Measurements from ENCODE around the gene DDX39B. TPM values are rescaled to one million over a fixed set of nuclear protein-coding genes. Genes with fewer than 3 reads are reported as not detected.

Gene DDX39B
- total RNA-seq, 1 donor from 2014 or later: 294 TPM

DNA sequence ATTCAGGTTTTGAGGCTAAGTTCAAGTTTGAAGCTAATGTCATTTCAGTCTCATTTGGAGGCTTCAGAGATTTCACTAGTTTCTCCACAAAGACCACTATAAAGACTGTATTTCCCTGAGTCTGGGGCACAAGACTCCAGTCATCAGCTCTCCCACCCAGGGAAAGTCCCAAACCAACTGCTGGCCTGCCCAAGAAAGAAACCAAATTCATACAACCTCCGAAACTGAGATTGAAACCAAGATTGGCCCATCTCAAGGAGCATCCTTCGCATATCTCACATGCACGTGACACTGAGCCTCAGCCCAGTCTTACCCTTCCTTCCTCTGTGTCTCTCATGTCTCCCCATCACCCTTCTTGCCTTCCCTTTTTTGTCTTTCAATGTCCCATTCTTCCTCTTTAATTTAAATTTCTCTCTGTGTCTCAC is 26.7 kb upstream of the DDX39B start:
- no peak overlapping the region for H3K4me3 ChIP-seq (ENCODE audit: insufficient read depth, low read depth, low read length)
- no peaks in the 10 kb centered on the region for H4K20me1 ChIP-seq (ENCODE audit: insufficient read depth, low read length)
- no peak overlapping the region for H3K27ac ChIP-seq (ENCODE audit: low read depth, low read length)
- no peaks in the 10 kb centered on the region for H3K36me3 ChIP-seq (ENCODE audit: insufficient read depth, low read length)
- no peaks in the 10 kb centered on the region for H3K27me3 ChIP-seq (ENCODE audit: insufficient read depth, low read length)
- H3K79me2 ChIP-seq (ENCODE audit: insufficient read depth, low read length): no peaks in the 10 kb centered on the region
- no peaks in the 10 kb centered on the region for H3K9me3 ChIP-seq (ENCODE audit: insufficient read depth, low read depth, low read length)
- peaks cover 2% of the 10 kb centered on the region for H3K36me3 Mint-ChIP-seq (ENCODE audit: low read depth, unreplicated experiment)
- no peaks in the 10 kb centered on the region for H3K4me1 ChIP-seq (ENCODE audit: insufficient read depth, low read length)
- H3K9ac ChIP-seq (ENCODE audit: low read length): no peak overlapping the region
- TF ChIP-seq, protein P1, sequence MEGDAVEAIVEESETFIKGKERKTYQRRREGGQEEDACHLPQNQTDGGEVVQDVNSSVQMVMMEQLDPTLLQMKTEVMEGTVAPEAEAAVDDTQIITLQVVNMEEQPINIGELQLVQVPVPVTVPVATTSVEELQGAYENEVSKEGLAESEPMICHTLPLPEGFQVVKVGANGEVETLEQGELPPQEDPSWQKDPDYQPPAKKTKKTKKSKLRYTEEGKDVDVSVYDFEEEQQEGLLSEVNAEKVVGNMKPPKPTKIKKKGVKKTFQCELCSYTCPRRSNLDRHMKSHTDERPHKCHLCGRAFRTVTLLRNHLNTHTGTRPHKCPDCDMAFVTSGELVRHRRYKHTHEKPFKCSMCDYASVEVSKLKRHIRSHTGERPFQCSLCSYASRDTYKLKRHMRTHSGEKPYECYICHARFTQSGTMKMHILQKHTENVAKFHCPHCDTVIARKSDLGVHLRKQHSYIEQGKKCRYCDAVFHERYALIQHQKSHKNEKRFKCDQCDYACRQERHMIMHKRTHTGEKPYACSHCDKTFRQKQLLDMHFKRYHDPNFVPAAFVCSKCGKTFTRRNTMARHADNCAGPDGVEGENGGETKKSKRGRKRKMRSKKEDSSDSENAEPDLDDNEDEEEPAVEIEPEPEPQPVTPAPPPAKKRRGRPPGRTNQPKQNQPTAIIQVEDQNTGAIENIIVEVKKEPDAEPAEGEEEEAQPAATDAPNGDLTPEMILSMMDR (IDR thresholded peaks at IDR 0.05; ENCODE audit: insufficient read depth, low read depth, low read length): no peak
- TF ChIP-seq EZH2 (IDR thresholded peaks at IDR 0.05; ENCODE audit: insufficient read depth, low read length): no peak
- no peak for FAIRE-seq
- peaks cover 15% of the 10 kb centered on the region for H3K27me3 Mint-ChIP-seq (ENCODE audit: low read depth, unreplicated experiment)
- H2AFZ ChIP-seq (ENCODE audit: low read depth, low read length): no peak overlapping the region
- no peak for DNase-seq (ENCODE audit: low read depth)
- H3K4me1 Mint-ChIP-seq (ENCODE audit: low read depth, unreplicated experiment): peaks cover 9% of the 10 kb centered on the region
- no peak overlapping the region for H3K4me3 Mint-ChIP-seq (ENCODE audit: unreplicated experiment)
- H3K27ac Mint-ChIP-seq (ENCODE audit: unreplicated experiment): no peak overlapping the region
- H3K9me3 Mint-ChIP-seq (ENCODE audit: unreplicated experiment): no peaks in the 10 kb centered on the region
- no peak overlapping the region for H3K4me2 ChIP-seq (ENCODE audit: low read length)

DNA sequence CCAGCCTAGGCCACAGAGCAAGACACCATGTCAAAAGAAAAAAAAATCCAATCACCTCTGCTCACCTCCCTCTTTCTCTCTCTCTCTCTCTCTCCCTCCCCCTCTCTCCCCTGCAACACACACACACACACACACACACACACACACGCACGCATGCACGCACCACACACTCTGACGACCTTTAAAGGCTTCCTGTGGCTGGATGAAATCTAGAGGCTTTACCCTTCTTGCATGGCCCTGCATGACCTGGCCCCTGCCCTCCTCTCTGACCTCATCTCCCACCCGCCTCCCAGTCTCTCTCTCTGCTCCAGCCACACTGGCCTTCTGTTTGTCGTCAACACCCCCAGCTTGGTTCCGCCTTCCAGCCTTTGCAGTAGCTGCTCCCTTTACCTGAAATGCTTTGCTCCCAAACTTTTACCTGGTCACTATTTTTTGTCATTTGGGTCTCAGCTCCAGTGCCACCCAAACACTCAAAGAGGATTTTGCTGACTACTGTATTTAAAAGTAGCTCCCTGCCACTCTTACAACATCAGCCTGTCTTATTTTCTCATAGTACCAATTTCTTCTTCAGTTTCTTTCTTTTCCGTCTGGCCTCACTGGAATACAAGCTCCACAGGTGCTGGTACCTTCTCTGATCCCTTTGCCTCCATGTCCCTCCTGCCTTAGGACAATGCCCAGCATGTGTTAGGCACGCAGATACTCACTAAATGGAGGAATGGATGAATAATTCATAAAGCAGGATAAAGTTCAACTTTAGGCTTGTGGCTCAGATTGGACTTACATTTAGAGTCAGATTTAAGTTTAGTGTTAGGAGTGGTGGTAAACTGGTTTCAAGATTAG is 25.9 kb upstream of the DDX39B start:
- peaks cover 2% of the 10 kb centered on the region for H3K36me3 Mint-ChIP-seq (ENCODE audit: low read depth, unreplicated experiment)
- H3K9me3 Mint-ChIP-seq (ENCODE audit: unreplicated experiment): no peaks in the 10 kb centered on the region
- DNase-seq (ENCODE audit: low read depth) (no peak), FAIRE-seq (no peak)
- Histone ChIP-seq H3K4me3 (ENCODE audit: insufficient read depth, low read depth, low read length) (no peak overlapping the region), H3K27ac (ENCODE audit: low read depth, low read length) (no peak overlapping the region), H3K79me2 (ENCODE audit: insufficient read depth, low read length) (no peaks in the 10 kb centered on the region), H3K4me2 (ENCODE audit: low read length) (no peak overlapping the region), H3K9ac (ENCODE audit: low read length) (no peak overlapping the region), H3K36me3 (ENCODE audit: insufficient read depth, low read length) (no peaks in the 10 kb centered on the region), H3K4me1 (ENCODE audit: insufficient read depth, low read length) (no peaks in the 10 kb centered on the region), H2AFZ (ENCODE audit: low read depth, low read length) (no peak overlapping the region), H3K9me3 (ENCODE audit: insufficient read depth, low read depth, low read length) (no peaks in the 10 kb centered on the region), H4K20me1 (ENCODE audit: insufficient read depth, low read length) (no peaks in the 10 kb centered on the region), H3K27me3 (ENCODE audit: insufficient read depth, low read length) (no peaks in the 10 kb centered on the region)
- peaks cover 11% of the 10 kb centered on the region for H3K27me3 Mint-ChIP-seq (ENCODE audit: low read depth, unreplicated experiment)
- H3K4me1 Mint-ChIP-seq (ENCODE audit: low read depth, unreplicated experiment): peaks cover 9% of the 10 kb centered on the region
- no peak overlapping the region for H3K4me3 Mint-ChIP-seq (ENCODE audit: unreplicated experiment)
- H3K27ac Mint-ChIP-seq (ENCODE audit: unreplicated experiment): no peak overlapping the region
- TF ChIP-seq, protein P1 (IDR thresholded peaks at IDR 0.05; ENCODE audit: insufficient read depth, low read depth, low read length): no peak
- no peak for TF ChIP-seq EZH2 (IDR thresholded peaks at IDR 0.05; ENCODE audit: insufficient read depth, low read length)

DNA sequence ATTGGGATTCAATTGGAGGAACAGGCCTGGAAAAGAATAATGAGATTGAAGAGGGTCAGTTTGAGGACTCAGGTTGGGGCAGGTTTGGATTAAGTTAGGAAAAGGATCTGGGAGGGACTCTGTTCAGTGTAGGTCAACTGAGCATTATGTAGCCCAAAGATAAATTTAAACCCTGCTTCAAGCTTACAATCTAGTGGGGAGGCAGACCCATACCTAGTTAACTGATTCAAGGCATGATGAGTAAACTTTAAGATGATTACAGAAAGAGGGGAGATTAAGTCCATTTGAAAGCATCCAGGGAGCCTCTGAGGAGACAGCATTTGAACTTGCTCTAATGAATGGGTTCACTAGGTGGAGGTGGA is 18.9 kb upstream of the DDX39B start:
- H3K27me3 ChIP-seq (ENCODE audit: insufficient read depth, low read length): no peaks in the 10 kb centered on the region
- Mint-ChIP-seq H3K27me3 (ENCODE audit: low read depth, unreplicated experiment) (peaks cover 2% of the 10 kb centered on the region), H3K27ac (ENCODE audit: unreplicated experiment) (peak overlapping the region; percentile 79), H3K9me3 (ENCODE audit: unreplicated experiment) (peaks cover 2% of the 10 kb centered on the region), H3K36me3 (ENCODE audit: low read depth, unreplicated experiment) (peaks cover 21% of the 10 kb centered on the region), H3K4me3 (ENCODE audit: unreplicated experiment) (peak overlapping the region; percentile 51), H3K4me1 (ENCODE audit: low read depth, unreplicated experiment) (peaks cover 36% of the 10 kb centered on the region)
- peaks cover 4% of the 10 kb centered on the region for H3K79me2 ChIP-seq (ENCODE audit: insufficient read depth, low read length)
- FAIRE-seq (no peak), DNase-seq (ENCODE audit: low read depth) (no peak)
- peak overlapping the region; percentile 72 for H3K4me2 ChIP-seq (ENCODE audit: low read length)
- peak overlapping the region; percentile 61 for H3K27ac ChIP-seq (ENCODE audit: low read depth, low read length)
- H3K9me3 ChIP-seq (ENCODE audit: insufficient read depth, low read depth, low read length): no peaks in the 10 kb centered on the region
- peaks cover 4% of the 10 kb centered on the region for H3K36me3 ChIP-seq (ENCODE audit: insufficient read depth, low read length)
- TF ChIP-seq EZH2 (IDR thresholded peaks at IDR 0.05; ENCODE audit: insufficient read depth, low read length): no peak
- TF ChIP-seq, protein P1 (IDR thresholded peaks at IDR 0.05; ENCODE audit: insufficient read depth, low read depth, low read length): no peak
- H4K20me1 ChIP-seq (ENCODE audit: insufficient read depth, low read length): no peaks in the 10 kb centered on the region
- peaks cover 29% of the 10 kb centered on the region for H3K4me1 ChIP-seq (ENCODE audit: insufficient read depth, low read length)
- no peak overlapping the region for H2AFZ ChIP-seq (ENCODE audit: low read depth, low read length)
- no peak overlapping the region for H3K4me3 ChIP-seq (ENCODE audit: insufficient read depth, low read depth, low read length)
- H3K9ac ChIP-seq (ENCODE audit: low read length): peak overlapping the region; percentile 40

Measured in astrocyte (in vitro differentiated cells and primary cell).